C4-2B (cell line): ENCODE measurements around the gene LRRN2.

ENCODE experiments used
- CTCF ChIP-seq: fragments of 450-650 bp; conservative IDR thresholded peaks from 2 replicates; pipeline ENCODE4 v1.5.1; 2017; ENCODE audit warnings: mild to moderate bottlenecking
- ZFX ChIP-seq: fragments of 450-650 bp; IDR thresholded peaks from 2 replicates; pipeline ENCODE4 v1.6.1; 2017

- no peak for TF ChIP-seq CTCF
- TF ChIP-seq ZFX: no peak
Observed at GRCh38 chr1:204672069-204672468, 13.5 kb downstream of the LRRN2 start.
